GM23338 (cell line): Measurements from ENCODE around the gene NIPAL4. TPM values are rescaled to one million over a fixed set of nuclear protein-coding genes. Genes with fewer than 3 reads are reported as not detected.

Experiments
- ATAC-seq: fragments of 200-7000 bp; cut with Tn5 transposase; 3 replicates; pipeline ENCODE4 v1.9.1; 2020
- DNase-seq: peaks from one replicate; pipeline ENCODE4 v3.0.0-alpha.2; 2015; ENCODE audit warnings: low spot score
- H2AFZ ChIP-seq: fragments of 200-600 bp; sonication (generic); 2 replicates; pipeline ENCODE4 v1.8.0; 2016; ENCODE audit warnings: antibody characterized with exemption, mild to moderate bottlenecking, moderate library complexity
- H3F3A ChIP-seq: fragments of 200-600 bp; sonication (generic); replicated peaks from 2 replicates; pipeline ENCODE4 v1.8.0; 2017; ENCODE audit warnings: antibody characterized with exemption, mixed run types, low read depth
- H3K27ac ChIP-seq: fragments of 200-600 bp; sonication (generic); 2 replicates; pipeline ENCODE4 v1.6.1; 2016; ENCODE audit warnings: low read depth
- H3K27me3 ChIP-seq: fragments of 200-600 bp; sonication (generic); 2 replicates; pipeline ENCODE4 v1.8.0; 2016; ENCODE audit warnings: mild to moderate bottlenecking, mixed run types, moderate library complexity; ENCODE audit not compliant: insufficient read depth
- H3K36me3 ChIP-seq: fragments of 200-600 bp; sonication (generic); 2 replicates; pipeline ENCODE4 v1.8.0; 2016; ENCODE audit warnings: mild to moderate bottlenecking; ENCODE audit not compliant: insufficient read depth
- H3K4me1 ChIP-seq: fragments of 200-600 bp; sonication (generic); 2 replicates; pipeline ENCODE4 v1.8.0; 2016; ENCODE audit warnings: mild to moderate bottlenecking, moderate library complexity; ENCODE audit not compliant: insufficient read depth
- H3K4me2 ChIP-seq: fragments of 200-600 bp; sonication (generic); 2 replicates; pipeline ENCODE4 v1.7.1; 2017; ENCODE audit warnings: mixed run types
- H3K4me3 ChIP-seq: fragments of 200-600 bp; sonication (generic); 2 replicates; pipeline ENCODE4 v1.6.1; 2016; ENCODE audit warnings: mixed run types
- H3K79me2 ChIP-seq: fragments of 200-600 bp; sonication (generic); replicated peaks from 2 replicates; pipeline ENCODE4 v1.8.0; 2017; ENCODE audit warnings: mild to moderate bottlenecking; ENCODE audit not compliant: insufficient read depth
- H3K9me2 ChIP-seq: fragments of 200-600 bp; sonication (generic); 2 replicates; pipeline ENCODE4 v1.8.0; 2017; ENCODE audit not compliant: insufficient read depth
- H4K20me1 ChIP-seq: fragments of 200-600 bp; sonication (generic); replicated peaks from 2 replicates; pipeline ENCODE4 v1.8.0; 2017; ENCODE audit warnings: mild to moderate bottlenecking; ENCODE audit not compliant: insufficient read depth
- H3K27ac Mint-ChIP-seq: 2 replicates; pipeline ENCODE4 v1.8.0; 2020; ENCODE audit warnings: inconsistent platforms, mild to moderate bottlenecking, moderate library complexity, mixed read lengths
- H3K27me3 Mint-ChIP-seq: 3 replicates; pipeline ENCODE4 v1.8.0; 2022; ENCODE audit warnings: low read depth, mild to moderate bottlenecking, moderate library complexity, mixed read lengths, inconsistent platforms; ENCODE audit not compliant: insufficient read depth, poor library complexity
- H3K36me3 Mint-ChIP-seq: 3 replicates; pipeline ENCODE4 v1.8.0; 2021; ENCODE audit warnings: low read depth, mild to moderate bottlenecking, inconsistent platforms, moderate library complexity, mixed read lengths
- H3K4me1 Mint-ChIP-seq: 3 replicates; pipeline ENCODE4 v1.8.0; 2020; ENCODE audit warnings: mild to moderate bottlenecking, inconsistent platforms, mixed read lengths
- H3K4me3 Mint-ChIP-seq: 3 replicates; pipeline ENCODE4 v1.8.0; 2021; ENCODE audit warnings: moderate library complexity, mild to moderate bottlenecking, inconsistent platforms, mixed read lengths
- H3K9me3 Mint-ChIP-seq: 3 replicates; pipeline ENCODE4 v1.8.0; 2020; ENCODE audit warnings: moderate library complexity, mild to moderate bottlenecking, inconsistent platforms, mixed read lengths
- CREB1 ChIP-seq: fragments of 250-450 bp; sonication (Bioruptor Pico); IDR thresholded peaks from 2 replicates; pipeline ENCODE4 v1.5.0; 2020; ENCODE audit warnings: low read depth, mild to moderate bottlenecking, moderate library complexity
- EZH2 ChIP-seq: fragments of 200-600 bp; sonication (generic); IDR thresholded peaks from one replicate; pipeline ENCODE4 v1.8.0; 2017; ENCODE audit warnings: antibody characterized with exemption, mild to moderate bottlenecking, low read depth; ENCODE audit not compliant: unreplicated experiment
- EZH2phosphoT487 ChIP-seq: fragments of 200-600 bp; sonication (generic); IDR thresholded peaks from one replicate; pipeline ENCODE4 v1.8.1; 2018; ENCODE audit warnings: antibody characterized with exemption; ENCODE audit not compliant: unreplicated experiment
- JUNB ChIP-seq: IDR thresholded peaks from one replicate; pipeline ENCODE4 v1.6.1; 2016; ENCODE audit warnings: antibody characterized with exemption; ENCODE audit not compliant: unreplicated experiment
- NANOG ChIP-seq: IDR thresholded peaks from 2 replicates; pipeline ENCODE4 v1.6.1; 2016; ENCODE audit warnings: antibody characterized with exemption, borderline replicate concordance
- POLR2AphosphoS5 ChIP-seq: IDR thresholded peaks from 2 replicates; pipeline ENCODE4 v1.6.1; 2016; ENCODE audit warnings: antibody characterized with exemption, low read depth
- STAT1 ChIP-seq: IDR thresholded peaks from one replicate; pipeline ENCODE4 v1.6.1; 2016; ENCODE audit warnings: antibody characterized with exemption; ENCODE audit not compliant: unreplicated experiment
- ZNF114 ChIP-seq: fragments of 250-450 bp; sonication (Bioruptor Pico); IDR thresholded peaks from 2 replicates; pipeline ENCODE4 v1.5.0; 2020; ENCODE audit warnings: mild to moderate bottlenecking, moderate library complexity
- ZNF331 ChIP-seq: fragments of 250-450 bp; sonication (Bioruptor Pico); IDR thresholded peaks from 2 replicates; pipeline ENCODE4 v1.5.0; 2020; ENCODE audit warnings: low read depth, mild to moderate bottlenecking, moderate library complexity
- polyA plus RNA-seq: library from polyadenylated mRNA; unstranded; fragments of >200 nt; fragmentation: Nextera tagmentation; extraction: Ambion mirVana; gene quantifications from 2 replicates; pipeline ENCODE4 v1.2.1, GENCODE V29; 2016
- total RNA-seq: library from RNA; depleted of rRNA; stranded (reverse); fragments of >200 nt; shearing (Covaris generic); gene quantifications from 2 replicates; pipeline ENCODE4 v1.2.3, GENCODE V29; 2014
- TF ChIP-seq, protein P1 (sequence below): fragments of 250-450 bp; sonication (Bioruptor Pico); IDR thresholded peaks from 2 replicates; pipeline ENCODE4 v1.5.0; 2020; ENCODE audit warnings: mild to moderate bottlenecking, moderate library complexity
- TF ChIP-seq, protein P2 (sequence below), 2 experiments: fragments of 200-600 bp in 1 of 2; sonication (generic) in 1 of 2; conservative IDR thresholded peaks; 2 replicates each; pipeline versions ENCODE4 v1.5.1 to v1.6.1; 2016 to 2017; ENCODE audit warnings: antibody characterized with exemption in 2 of 2, low read depth in 2 of 2, mild to moderate bottlenecking in 2 of 2, moderate library complexity in 1 of 2
- TF ChIP-seq, protein P3 (sequence below): IDR thresholded peaks from 2 replicates; pipeline ENCODE4 v1.6.1; 2016; ENCODE audit warnings: antibody characterized with exemption
- TF ChIP-seq, protein P4 (sequence below): IDR thresholded peaks from one replicate; pipeline ENCODE4 v1.6.1; 2018; ENCODE audit warnings: antibody characterized with exemption; ENCODE audit not compliant: unreplicated experiment

The NIPAL4 gene
- total and polyA plus RNA-seq, 2 experiments from 2014 or later = 0.21 TPM; not detected in 1

DNA sequence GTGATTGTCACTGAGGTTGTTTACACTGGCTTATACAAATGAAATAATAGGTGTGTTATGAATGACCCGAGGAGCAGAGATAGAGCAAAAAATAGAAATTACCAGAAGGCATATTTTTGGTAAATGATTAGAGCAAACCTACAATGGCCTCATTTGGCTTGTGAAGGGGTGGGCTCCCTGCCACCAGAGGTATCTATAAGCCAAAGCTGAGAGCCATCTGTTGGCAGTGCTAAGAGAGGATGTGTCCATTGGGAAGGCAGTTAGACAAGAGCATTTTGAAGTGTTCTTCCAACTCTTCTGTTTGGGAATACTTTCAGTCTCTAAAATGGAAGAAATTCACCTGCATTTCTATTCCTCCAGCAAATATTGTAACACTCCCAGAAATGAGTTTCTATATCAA is 10.6 kb downstream of the NIPAL4 start:
- H3K27me3 ChIP-seq = no peaks in the 10 kb centered on the region
- Mint-ChIP-seq H3K4me3 (no peak overlapping the region), H3K27me3 (no peaks in the 10 kb centered on the region), H3K36me3 (no peaks in the 10 kb centered on the region), H3K9me3 (no peaks in the 10 kb centered on the region), H3K4me1 (no peaks in the 10 kb centered on the region), H3K27ac (no peak overlapping the region)
- H3K4me3 ChIP-seq = no peak overlapping the region
- no peak overlapping the region for H2AFZ ChIP-seq
- H3F3A ChIP-seq = no peaks in the 10 kb centered on the region
- TF ChIP-seq JUNB (no peak), EZH2phosphoT487 (no peak), CREB1 (CRISPR knock-in tag) (no peak), ZNF331 (CRISPR knock-in tag) (no peak), NANOG (no peak), STAT1 (no peak), POLR2AphosphoS5 (no peak), EZH2 (no peak), ZNF114 (CRISPR knock-in tag) (no peak)
- TF ChIP-seq, protein P1, sequence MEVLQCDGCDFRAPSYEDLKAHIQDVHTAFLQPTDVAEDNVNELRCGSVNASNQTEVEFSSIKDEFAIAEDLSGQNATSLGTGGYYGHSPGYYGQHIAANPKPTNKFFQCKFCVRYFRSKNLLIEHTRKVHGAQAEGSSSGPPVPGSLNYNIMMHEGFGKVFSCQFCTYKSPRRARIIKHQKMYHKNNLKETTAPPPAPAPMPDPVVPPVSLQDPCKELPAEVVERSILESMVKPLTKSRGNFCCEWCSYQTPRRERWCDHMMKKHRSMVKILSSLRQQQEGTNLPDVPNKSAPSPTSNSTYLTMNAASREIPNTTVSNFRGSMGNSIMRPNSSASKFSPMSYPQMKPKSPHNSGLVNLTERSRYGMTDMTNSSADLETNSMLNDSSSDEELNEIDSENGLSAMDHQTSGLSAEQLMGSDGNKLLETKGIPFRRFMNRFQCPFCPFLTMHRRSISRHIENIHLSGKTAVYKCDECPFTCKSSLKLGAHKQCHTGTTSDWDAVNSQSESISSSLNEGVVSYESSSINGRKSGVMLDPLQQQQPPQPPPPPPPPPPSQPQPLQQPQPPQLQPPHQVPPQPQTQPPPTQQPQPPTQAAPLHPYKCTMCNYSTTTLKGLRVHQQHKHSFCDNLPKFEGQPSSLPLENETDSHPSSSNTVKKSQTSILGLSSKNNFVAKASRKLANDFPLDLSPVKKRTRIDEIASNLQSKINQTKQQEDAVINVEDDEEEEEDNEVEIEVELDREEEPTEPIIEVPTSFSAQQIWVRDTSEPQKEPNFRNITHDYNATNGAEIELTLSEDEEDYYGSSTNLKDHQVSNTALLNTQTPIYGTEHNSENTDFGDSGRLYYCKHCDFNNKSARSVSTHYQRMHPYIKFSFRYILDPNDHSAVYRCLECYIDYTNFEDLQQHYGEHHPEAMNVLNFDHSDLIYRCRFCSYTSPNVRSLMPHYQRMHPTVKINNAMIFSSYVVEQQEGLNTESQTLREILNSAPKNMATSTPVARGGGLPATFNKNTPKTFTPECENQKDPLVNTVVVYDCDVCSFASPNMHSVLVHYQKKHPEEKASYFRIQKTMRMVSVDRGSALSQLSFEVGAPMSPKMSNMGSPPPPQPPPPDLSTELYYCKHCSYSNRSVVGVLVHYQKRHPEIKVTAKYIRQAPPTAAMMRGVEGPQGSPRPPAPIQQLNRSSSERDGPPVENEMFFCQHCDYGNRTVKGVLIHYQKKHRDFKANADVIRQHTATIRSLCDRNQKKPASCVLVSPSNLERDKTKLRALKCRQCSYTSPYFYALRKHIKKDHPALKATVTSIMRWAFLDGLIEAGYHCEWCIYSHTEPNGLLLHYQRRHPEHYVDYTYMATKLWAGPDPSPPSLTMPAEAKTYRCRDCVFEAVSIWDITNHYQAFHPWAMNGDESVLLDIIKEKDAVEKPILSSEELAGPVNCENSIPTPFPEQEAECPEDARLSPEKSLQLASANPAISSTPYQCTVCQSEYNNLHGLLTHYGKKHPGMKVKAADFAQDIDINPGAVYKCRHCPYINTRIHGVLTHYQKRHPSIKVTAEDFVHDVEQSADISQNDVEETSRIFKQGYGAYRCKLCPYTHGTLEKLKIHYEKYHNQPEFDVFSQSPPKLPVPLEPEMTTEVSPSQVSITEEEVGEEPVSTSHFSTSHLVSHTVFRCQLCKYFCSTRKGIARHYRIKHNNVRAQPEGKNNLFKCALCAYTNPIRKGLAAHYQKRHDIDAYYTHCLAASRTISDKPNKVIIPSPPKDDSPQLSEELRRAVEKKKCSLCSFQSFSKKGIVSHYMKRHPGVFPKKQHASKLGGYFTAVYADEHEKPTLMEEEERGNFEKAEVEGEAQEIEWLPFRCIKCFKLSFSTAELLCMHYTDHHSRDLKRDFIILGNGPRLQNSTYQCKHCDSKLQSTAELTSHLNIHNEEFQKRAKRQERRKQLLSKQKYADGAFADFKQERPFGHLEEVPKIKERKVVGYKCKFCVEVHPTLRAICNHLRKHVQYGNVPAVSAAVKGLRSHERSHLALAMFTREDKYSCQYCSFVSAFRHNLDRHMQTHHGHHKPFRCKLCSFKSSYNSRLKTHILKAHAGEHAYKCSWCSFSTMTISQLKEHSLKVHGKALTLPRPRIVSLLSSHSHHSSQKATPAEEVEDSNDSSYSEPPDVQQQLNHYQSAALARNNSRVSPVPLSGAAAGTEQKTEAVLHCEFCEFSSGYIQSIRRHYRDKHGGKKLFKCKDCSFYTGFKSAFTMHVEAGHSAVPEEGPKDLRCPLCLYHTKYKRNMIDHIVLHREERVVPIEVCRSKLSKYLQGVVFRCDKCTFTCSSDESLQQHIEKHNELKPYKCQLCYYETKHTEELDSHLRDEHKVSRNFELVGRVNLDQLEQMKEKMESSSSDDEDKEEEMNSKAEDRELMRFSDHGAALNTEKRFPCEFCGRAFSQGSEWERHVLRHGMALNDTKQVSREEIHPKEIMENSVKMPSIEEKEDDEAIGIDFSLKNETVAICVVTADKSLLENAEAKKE (CRISPR knock-in tag) = no peak
- TF ChIP-seq, protein P2, sequence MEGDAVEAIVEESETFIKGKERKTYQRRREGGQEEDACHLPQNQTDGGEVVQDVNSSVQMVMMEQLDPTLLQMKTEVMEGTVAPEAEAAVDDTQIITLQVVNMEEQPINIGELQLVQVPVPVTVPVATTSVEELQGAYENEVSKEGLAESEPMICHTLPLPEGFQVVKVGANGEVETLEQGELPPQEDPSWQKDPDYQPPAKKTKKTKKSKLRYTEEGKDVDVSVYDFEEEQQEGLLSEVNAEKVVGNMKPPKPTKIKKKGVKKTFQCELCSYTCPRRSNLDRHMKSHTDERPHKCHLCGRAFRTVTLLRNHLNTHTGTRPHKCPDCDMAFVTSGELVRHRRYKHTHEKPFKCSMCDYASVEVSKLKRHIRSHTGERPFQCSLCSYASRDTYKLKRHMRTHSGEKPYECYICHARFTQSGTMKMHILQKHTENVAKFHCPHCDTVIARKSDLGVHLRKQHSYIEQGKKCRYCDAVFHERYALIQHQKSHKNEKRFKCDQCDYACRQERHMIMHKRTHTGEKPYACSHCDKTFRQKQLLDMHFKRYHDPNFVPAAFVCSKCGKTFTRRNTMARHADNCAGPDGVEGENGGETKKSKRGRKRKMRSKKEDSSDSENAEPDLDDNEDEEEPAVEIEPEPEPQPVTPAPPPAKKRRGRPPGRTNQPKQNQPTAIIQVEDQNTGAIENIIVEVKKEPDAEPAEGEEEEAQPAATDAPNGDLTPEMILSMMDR (conservative IDR thresholded peaks at IDR 0.05; ENCODE audit: low read depth in 2 of 2) = no peak
- TF ChIP-seq, protein P3, sequence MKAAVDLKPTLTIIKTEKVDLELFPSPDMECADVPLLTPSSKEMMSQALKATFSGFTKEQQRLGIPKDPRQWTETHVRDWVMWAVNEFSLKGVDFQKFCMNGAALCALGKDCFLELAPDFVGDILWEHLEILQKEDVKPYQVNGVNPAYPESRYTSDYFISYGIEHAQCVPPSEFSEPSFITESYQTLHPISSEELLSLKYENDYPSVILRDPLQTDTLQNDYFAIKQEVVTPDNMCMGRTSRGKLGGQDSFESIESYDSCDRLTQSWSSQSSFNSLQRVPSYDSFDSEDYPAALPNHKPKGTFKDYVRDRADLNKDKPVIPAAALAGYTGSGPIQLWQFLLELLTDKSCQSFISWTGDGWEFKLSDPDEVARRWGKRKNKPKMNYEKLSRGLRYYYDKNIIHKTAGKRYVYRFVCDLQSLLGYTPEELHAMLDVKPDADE = no peak
- TF ChIP-seq, protein P4, sequence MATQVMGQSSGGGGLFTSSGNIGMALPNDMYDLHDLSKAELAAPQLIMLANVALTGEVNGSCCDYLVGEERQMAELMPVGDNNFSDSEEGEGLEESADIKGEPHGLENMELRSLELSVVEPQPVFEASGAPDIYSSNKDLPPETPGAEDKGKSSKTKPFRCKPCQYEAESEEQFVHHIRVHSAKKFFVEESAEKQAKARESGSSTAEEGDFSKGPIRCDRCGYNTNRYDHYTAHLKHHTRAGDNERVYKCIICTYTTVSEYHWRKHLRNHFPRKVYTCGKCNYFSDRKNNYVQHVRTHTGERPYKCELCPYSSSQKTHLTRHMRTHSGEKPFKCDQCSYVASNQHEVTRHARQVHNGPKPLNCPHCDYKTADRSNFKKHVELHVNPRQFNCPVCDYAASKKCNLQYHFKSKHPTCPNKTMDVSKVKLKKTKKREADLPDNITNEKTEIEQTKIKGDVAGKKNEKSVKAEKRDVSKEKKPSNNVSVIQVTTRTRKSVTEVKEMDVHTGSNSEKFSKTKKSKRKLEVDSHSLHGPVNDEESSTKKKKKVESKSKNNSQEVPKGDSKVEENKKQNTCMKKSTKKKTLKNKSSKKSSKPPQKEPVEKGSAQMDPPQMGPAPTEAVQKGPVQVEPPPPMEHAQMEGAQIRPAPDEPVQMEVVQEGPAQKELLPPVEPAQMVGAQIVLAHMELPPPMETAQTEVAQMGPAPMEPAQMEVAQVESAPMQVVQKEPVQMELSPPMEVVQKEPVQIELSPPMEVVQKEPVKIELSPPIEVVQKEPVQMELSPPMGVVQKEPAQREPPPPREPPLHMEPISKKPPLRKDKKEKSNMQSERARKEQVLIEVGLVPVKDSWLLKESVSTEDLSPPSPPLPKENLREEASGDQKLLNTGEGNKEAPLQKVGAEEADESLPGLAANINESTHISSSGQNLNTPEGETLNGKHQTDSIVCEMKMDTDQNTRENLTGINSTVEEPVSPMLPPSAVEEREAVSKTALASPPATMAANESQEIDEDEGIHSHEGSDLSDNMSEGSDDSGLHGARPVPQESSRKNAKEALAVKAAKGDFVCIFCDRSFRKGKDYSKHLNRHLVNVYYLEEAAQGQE = no peak
- H3K79me2 ChIP-seq = no peaks in the 10 kb centered on the region
- H3K4me1 ChIP-seq = no peaks in the 10 kb centered on the region
- H3K9me2 ChIP-seq = no peaks in the 10 kb centered on the region
- no peaks in the 10 kb centered on the region for H3K36me3 ChIP-seq
- no peak overlapping the region for H3K4me2 ChIP-seq
- DNase-seq (no peak), ATAC-seq (no peak)
- H3K27ac ChIP-seq = no peak overlapping the region
- H4K20me1 ChIP-seq = no peaks in the 10 kb centered on the region
